ENCODE data around the gene BOD1L1.

BOD1L1 gene

GRCh38 chr4:13627606-13628311 lies at the start of gene BOD1L1:
TSS of gene BOD1L1 (minus strand) at chr4:13627725. CDS start at chr4:13627587, 138 bp downstream.
- Histone ChIP-seq H3K27me3 (ENCODE audit: insufficient read depth, low read length) (no peaks in the 10 kb centered on the region), H3K79me2 (ENCODE audit: control insufficient read depth, insufficient read depth, low read length, unreplicated experiment) (peaks cover 42% of the 10 kb centered on the region)

GRCh38 chr4:13674971-13675370 lies 47.4 kb upstream of the BOD1L1 start:
- no peak overlapping the region for H3K4me3 ChIP-seq (ENCODE audit: low read depth, low read length)
- H3K27me3 ChIP-seq (ENCODE audit: insufficient read depth, low read length), result no peaks in the 10 kb centered on the region
- no peak overlapping the region for H3K27ac ChIP-seq (ENCODE audit: low read depth, low read length)
- H2AFZ ChIP-seq (ENCODE audit: low read length, unreplicated experiment), result no peak overlapping the region
- H3K4me1 ChIP-seq (ENCODE audit: control insufficient read depth, insufficient read depth, low read length, unreplicated experiment), result peaks cover 10% of the 10 kb centered on the region
- H3K79me2 ChIP-seq (ENCODE audit: control insufficient read depth, insufficient read depth, low read length, unreplicated experiment), result no peaks in the 10 kb centered on the region
- peaks cover 25% of the 10 kb centered on the region for H3K36me3 ChIP-seq (ENCODE audit: insufficient read depth, low read length)

More at GRCh38 chr4:13627606-13628311, at the start of gene BOD1L1:
- Histone ChIP-seq H3K27ac (ENCODE audit: low read depth, low read length) (peak within 1 kb of the TSS; percentile 74), H3K4me1 (ENCODE audit: control insufficient read depth, insufficient read depth, low read length, unreplicated experiment) (peaks cover 20% of the 10 kb centered on the region), H2AFZ (ENCODE audit: low read length, unreplicated experiment) (peak within 1 kb of the TSS; percentile 97), H3K36me3 (ENCODE audit: insufficient read depth, low read length) (no peaks in the 10 kb centered on the region), H3K4me3 (ENCODE audit: low read depth, low read length) (peak within 1 kb of the TSS; percentile 100)

- Histone ChIP-seq H3K27ac (ENCODE audit: low read depth, low read length) (no peak overlapping the region), H3K4me3 (ENCODE audit: low read depth, low read length) (no peak overlapping the region), H3K27me3 (ENCODE audit: insufficient read depth, low read length) (no peaks in the 10 kb centered on the region), H2AFZ (ENCODE audit: low read length, unreplicated experiment) (no peak overlapping the region), H3K36me3 (ENCODE audit: insufficient read depth, low read length) (peaks cover 21% of the 10 kb centered on the region), H3K4me1 (ENCODE audit: control insufficient read depth, insufficient read depth, low read length, unreplicated experiment) (peaks cover 6% of the 10 kb centered on the region), H3K79me2 (ENCODE audit: control insufficient read depth, insufficient read depth, low read length, unreplicated experiment) (no peaks in the 10 kb centered on the region)
These were observed 45.6 kb upstream of the BOD1L1 start for GRCh38 chr4:13673167-13673566.

DNA sequence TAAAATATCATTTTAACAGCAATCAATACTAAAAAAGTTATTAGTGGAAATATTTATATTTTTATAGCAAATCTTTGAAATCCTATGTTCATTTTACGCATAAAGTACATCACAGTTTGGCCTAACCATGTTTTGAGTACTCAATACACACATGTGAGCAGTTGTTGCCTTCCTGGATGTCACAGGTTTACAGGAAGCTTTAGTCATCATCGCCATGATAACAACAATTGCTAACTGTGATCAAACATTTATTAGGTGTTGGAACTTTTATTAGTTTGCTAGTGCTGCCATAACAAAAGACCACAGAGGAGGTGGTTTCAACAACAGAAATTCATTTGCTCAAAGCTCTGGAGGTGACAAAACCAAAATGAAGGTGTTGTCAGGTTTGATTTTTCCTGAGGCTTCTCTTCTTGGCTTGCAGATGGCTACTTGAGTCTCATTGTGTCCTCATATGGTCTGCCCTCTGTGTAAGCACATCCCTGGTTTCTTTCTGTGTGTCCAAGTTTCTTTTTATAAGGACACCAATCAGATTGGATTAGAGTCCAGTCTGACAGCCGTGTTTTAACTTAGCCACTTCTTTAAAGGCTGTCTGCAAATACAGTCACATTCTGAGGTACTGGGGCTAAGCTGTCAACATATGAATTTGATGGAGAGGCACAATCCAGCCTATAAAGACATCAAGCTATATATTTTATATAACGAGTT lies 43.1 kb upstream of the BOD1L1 start:
- no peak overlapping the region for H3K27ac ChIP-seq (ENCODE audit: low read depth, low read length)
- H3K27me3 ChIP-seq (ENCODE audit: insufficient read depth, low read length), result no peaks in the 10 kb centered on the region
- no peaks in the 10 kb centered on the region for H3K79me2 ChIP-seq (ENCODE audit: control insufficient read depth, insufficient read depth, low read length, unreplicated experiment)
- H2AFZ ChIP-seq (ENCODE audit: low read length, unreplicated experiment), result no peak overlapping the region
- 0 out of 2 replicates have a peak, but pooled peaks cover 8% of the 10 kb centered on the region for H3K36me3 ChIP-seq (ENCODE audit: insufficient read depth, low read length)
- peaks cover 9% of the 10 kb centered on the region for H3K4me1 ChIP-seq (ENCODE audit: control insufficient read depth, insufficient read depth, low read length, unreplicated experiment)
- H3K4me3 ChIP-seq (ENCODE audit: low read depth, low read length), result no peak overlapping the region

DNA sequence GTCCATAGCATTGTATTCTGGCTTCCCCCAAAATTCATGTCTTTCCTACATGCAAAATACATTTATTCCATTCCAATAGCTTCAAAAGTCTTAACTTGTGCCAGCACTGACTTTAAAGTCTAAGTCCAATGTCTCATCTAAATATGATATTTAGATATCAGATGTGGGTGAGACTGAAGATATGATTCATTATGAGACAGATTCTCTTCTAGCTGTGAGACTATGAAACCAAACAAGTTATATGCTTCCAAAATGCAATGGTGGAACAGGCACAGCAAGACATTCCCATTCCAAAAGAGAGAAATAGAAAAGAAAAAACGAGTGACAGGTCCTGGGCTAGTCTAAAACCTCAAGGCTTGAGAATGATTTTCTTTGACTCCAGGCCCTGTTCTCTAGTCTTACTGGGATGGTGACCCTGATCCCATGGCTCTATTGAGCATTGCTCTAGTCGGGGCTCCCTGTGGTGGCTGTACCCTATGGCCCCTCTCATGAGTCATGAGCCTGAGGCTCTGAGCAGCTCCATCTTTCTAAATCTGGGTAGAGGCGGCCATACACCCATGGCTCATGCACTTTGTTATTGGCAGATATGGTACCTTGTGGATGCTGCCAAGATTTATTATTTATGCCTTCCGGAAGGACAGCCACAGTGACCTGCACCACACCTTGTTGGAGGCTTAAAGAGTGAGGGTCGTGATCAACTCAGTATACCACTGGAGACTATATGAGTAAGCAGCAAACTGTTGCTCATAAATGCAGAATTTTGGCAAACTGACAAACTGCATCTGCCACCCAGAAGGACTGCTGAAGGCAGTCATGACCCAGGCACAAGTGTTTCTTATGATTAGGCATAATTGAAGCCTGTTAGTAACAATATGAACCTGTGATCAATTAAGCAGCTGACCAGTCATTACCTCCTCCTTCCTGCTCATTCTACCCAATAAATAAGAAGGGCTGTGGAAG lies 38.5 kb upstream of the BOD1L1 start:
- H3K27me3 ChIP-seq (ENCODE audit: insufficient read depth, low read length), result no peaks in the 10 kb centered on the region
- no peak overlapping the region for H3K4me3 ChIP-seq (ENCODE audit: low read depth, low read length)
- H3K36me3 ChIP-seq (ENCODE audit: insufficient read depth, low read length), result 0 out of 2 replicates have a peak, but pooled peaks cover 5% of the 10 kb centered on the region
- H3K79me2 ChIP-seq (ENCODE audit: control insufficient read depth, insufficient read depth, low read length, unreplicated experiment), result no peaks in the 10 kb centered on the region
- H2AFZ ChIP-seq (ENCODE audit: low read length, unreplicated experiment), result no peak overlapping the region
- peaks cover 12% of the 10 kb centered on the region for H3K4me1 ChIP-seq (ENCODE audit: control insufficient read depth, insufficient read depth, low read length, unreplicated experiment)
- peak overlapping the region; percentile 30 for H3K27ac ChIP-seq (ENCODE audit: low read depth, low read length)

DNA sequence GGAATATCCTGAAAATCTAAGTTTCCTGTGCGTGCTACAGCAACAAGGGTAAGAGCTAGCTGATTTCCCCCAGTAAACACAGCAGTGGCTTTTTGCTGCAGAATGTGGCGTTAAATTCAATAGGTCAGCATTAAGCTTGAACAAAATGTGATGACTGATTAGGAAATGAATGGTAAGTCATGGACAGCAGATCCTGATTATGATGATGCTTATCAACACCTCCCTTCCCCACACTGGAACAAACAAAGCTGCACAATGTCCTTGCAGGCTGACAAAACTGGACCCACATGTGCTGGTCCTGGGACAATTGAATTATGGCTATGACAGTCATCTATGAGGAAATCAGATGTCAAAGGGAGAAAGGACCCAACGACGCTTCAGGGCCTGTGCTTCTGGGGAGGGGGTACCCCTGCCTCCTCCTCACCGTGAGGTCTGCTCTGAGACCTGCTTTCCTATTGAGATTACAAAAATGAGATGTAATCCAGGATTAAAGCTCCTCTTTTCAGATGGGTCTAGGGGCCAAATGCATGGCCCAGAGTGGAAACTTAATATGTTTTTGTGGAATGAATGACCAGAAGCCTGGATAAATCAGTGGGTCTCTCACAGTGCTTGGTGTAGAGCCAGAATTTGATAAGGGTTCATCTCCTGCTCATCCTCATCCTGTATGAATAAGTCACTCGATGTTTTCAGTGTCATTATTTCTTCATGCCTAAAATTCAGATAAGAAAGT lies 32.0 kb upstream of the BOD1L1 start:
- Histone ChIP-seq H3K27ac (ENCODE audit: low read depth, low read length) (no peak overlapping the region), H3K4me3 (ENCODE audit: low read depth, low read length) (no peak overlapping the region), H3K27me3 (ENCODE audit: insufficient read depth, low read length) (no peaks in the 10 kb centered on the region), H3K36me3 (ENCODE audit: insufficient read depth, low read length) (0 out of 2 replicates have a peak, but pooled peaks cover 5% of the 10 kb centered on the region), H3K4me1 (ENCODE audit: control insufficient read depth, insufficient read depth, low read length, unreplicated experiment) (peaks cover 25% of the 10 kb centered on the region), H2AFZ (ENCODE audit: low read length, unreplicated experiment) (no peak overlapping the region), H3K79me2 (ENCODE audit: control insufficient read depth, insufficient read depth, low read length, unreplicated experiment) (no peaks in the 10 kb centered on the region)

GRCh38 chr4:13656569-13657405 lies 29.3 kb upstream of the BOD1L1 start:
- Histone ChIP-seq H3K27me3 (ENCODE audit: insufficient read depth, low read length) (no peaks in the 10 kb centered on the region), H3K4me3 (ENCODE audit: low read depth, low read length) (peak overlapping the region; percentile 60), H2AFZ (ENCODE audit: low read length, unreplicated experiment) (peak overlapping the region; percentile 69), H3K36me3 (ENCODE audit: insufficient read depth, low read length) (0 out of 2 replicates have a peak, but pooled peaks cover 5% of the 10 kb centered on the region), H3K79me2 (ENCODE audit: control insufficient read depth, insufficient read depth, low read length, unreplicated experiment) (no peaks in the 10 kb centered on the region), H3K27ac (ENCODE audit: low read depth, low read length) (peak overlapping the region; percentile 69), H3K4me1 (ENCODE audit: control insufficient read depth, insufficient read depth, low read length, unreplicated experiment) (peaks cover 31% of the 10 kb centered on the region)

GRCh38 chr4:13654162-13654797 lies 26.8 kb upstream of the BOD1L1 start:
- Histone ChIP-seq H3K36me3 (ENCODE audit: insufficient read depth, low read length) (no peaks in the 10 kb centered on the region), H3K27ac (ENCODE audit: low read depth, low read length) (peak overlapping the region; percentile 69), H2AFZ (ENCODE audit: low read length, unreplicated experiment) (peak overlapping the region; percentile 83), H3K4me3 (ENCODE audit: low read depth, low read length) (peak overlapping the region; percentile 83), H3K4me1 (ENCODE audit: control insufficient read depth, insufficient read depth, low read length, unreplicated experiment) (peaks cover 31% of the 10 kb centered on the region), H3K27me3 (ENCODE audit: insufficient read depth, low read length) (no peaks in the 10 kb centered on the region), H3K79me2 (ENCODE audit: control insufficient read depth, insufficient read depth, low read length, unreplicated experiment) (no peaks in the 10 kb centered on the region)

- no peaks in the 10 kb centered on the region for H3K79me2 ChIP-seq (ENCODE audit: control insufficient read depth, insufficient read depth, low read length, unreplicated experiment)
- H3K4me1 ChIP-seq (ENCODE audit: control insufficient read depth, insufficient read depth, low read length, unreplicated experiment), result peaks cover 31% of the 10 kb centered on the region
- H3K4me3 ChIP-seq (ENCODE audit: low read depth, low read length), result peak overlapping the region; percentile 83
- no peaks in the 10 kb centered on the region for H3K36me3 ChIP-seq (ENCODE audit: insufficient read depth, low read length)
- no peaks in the 10 kb centered on the region for H3K27me3 ChIP-seq (ENCODE audit: insufficient read depth, low read length)
- H3K27ac ChIP-seq (ENCODE audit: low read depth, low read length), result peak overlapping the region; percentile 69
- peak overlapping the region; percentile 43 for H2AFZ ChIP-seq (ENCODE audit: low read length, unreplicated experiment)
These were observed 26.2 kb upstream of the BOD1L1 start for GRCh38 chr4:13653766-13654161.

Measured in ACC112 (cell line).